Activated CD4-positive, alpha-beta T cell treated with anti-CD3 and anti-CD28 coated beads, Interleukin-2, amount 10 ng/mL, durations not matched to agents 24 days and 14 days (primary cell): ENCODE measurements around the gene UPK3A. TPM values are rescaled to one million over a fixed set of nuclear protein-coding genes. Genes with fewer than 3 reads are reported as not detected.
A peak's percentile ranks its signal among the peaks of the same experiment; 100 is the strongest.

Experiments
- DNase-seq: peaks from one replicate; pipeline ENCODE4 v3.0.0; 2022
- H3K27ac Mint-ChIP-seq: one replicate; pipeline ENCODE4 v1.8.0; 2022; ENCODE audit warnings: mild to moderate bottlenecking, mixed read lengths
- H3K27me3 Mint-ChIP-seq: one replicate; pipeline ENCODE4 v1.8.0; 2022; ENCODE audit warnings: mixed read lengths
- H3K36me3 Mint-ChIP-seq: one replicate; pipeline ENCODE4 v1.8.0; 2022; ENCODE audit warnings: low read depth, mild to moderate bottlenecking, mixed read lengths
- H3K4me1 Mint-ChIP-seq: one replicate; pipeline ENCODE4 v1.8.0; 2021; ENCODE audit warnings: mixed read lengths
- H3K4me3 Mint-ChIP-seq: one replicate; pipeline ENCODE4 v1.8.0; 2022; ENCODE audit warnings: mild to moderate bottlenecking, moderate library complexity, mixed read lengths
- H3K9me3 Mint-ChIP-seq: one replicate; pipeline ENCODE4 v1.8.0; 2021; ENCODE audit warnings: mixed read lengths
- intact Hi-C: fragments of 100-400 bp; cut with micrococcal nuclease; formaldehyde crosslinking; loops from one replicate; pipeline ENCODE4 v1.15.1; 2023
- total RNA-seq: library from RNA; stranded (reverse); gene quantifications from 2 replicates; pipeline ENCODE4 v1.2.3, GENCODE V29; 2022

The UPK3A gene
- total RNA-seq, 1 donor from 2014 or later, result not detected

DNA sequence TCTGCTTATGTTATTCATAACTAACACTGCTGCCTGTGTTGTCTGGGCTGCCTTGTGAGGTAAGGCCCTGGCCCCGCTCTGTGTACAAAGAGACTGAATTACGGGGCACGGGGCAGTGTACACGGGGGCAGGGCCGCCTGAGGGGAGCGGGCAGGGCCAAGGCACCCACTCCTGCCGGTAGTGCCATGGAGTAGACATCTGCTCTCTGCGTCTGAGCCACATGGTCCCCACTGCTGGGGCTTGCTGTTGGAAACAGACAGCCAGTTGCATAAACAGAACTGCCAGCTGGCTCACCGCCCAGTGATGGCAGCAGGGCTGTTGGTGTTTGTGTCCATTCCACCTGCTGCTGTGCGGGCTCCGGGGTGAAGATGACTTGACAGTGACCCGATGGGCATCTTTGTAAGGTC lies 44.8 kb downstream of the UPK3A start:
- Mint-ChIP-seq H3K4me1 (peaks cover 5% of the 10 kb centered on the region), H3K4me3 (no peak overlapping the region), H3K9me3 (no peaks in the 10 kb centered on the region), H3K27ac (peak overlapping the region; percentile 25), H3K36me3 (peaks cover 51% of the 10 kb centered on the region), H3K27me3 (no peaks in the 10 kb centered on the region)
- intact Hi-C loops, result no loop called here
- no peak for DNase-seq

DNA sequence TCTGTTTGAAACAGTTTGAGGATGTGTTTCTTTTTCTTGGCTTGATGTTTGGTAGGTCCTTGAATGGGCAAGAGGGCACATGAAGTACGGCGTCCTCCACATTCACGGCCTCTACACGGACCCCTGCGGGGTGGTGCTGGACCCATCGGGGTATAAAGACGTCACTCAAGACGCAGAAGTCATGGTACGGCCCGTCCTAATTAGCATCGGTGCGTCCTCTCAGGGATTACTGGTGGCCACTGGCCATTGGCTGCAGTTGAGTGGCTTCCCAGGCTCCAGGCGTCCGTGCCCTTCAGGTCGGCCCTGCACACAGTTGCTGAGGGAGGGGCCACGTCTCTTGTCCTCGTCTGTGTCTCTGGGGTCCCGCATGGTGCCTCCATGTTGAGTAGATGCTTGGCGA lies 45.8 kb downstream of the UPK3A start:
- DNase-seq, result no peak
- no peak overlapping the region for H3K27ac Mint-ChIP-seq
- peaks cover 50% of the 10 kb centered on the region for H3K36me3 Mint-ChIP-seq
- no peaks in the 10 kb centered on the region for H3K9me3 Mint-ChIP-seq
- intact Hi-C loops, result no loop called here
- no peak overlapping the region for H3K4me3 Mint-ChIP-seq
- peaks cover 3% of the 10 kb centered on the region for H3K4me1 Mint-ChIP-seq
- no peaks in the 10 kb centered on the region for H3K27me3 Mint-ChIP-seq

DNA sequence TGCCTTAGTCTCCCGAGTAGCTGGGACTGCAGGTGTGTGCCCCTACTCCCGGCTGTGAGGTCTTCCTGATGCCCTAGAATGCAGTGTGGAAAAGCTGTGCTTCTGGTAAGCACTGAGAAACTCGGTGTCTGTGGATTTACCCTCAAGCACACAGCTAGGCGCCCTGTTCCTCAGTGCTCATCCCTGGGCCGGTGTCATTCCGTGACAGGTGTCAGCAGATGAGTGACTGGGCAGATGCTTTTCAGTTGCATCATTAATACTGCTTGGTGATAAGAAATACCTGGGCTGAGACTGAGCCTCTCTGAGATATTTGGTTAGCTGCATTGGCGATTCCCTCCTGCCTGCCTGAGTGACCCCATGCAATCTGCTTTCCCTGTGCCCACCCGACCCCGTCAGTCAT lies 46.7 kb downstream of the UPK3A start:
- H3K36me3 Mint-ChIP-seq, result peaks cover 50% of the 10 kb centered on the region
- H3K4me3 Mint-ChIP-seq, result no peak overlapping the region
- intact Hi-C loops, result no loop called here
- H3K9me3 Mint-ChIP-seq, result no peaks in the 10 kb centered on the region
- H3K4me1 Mint-ChIP-seq, result peaks cover 3% of the 10 kb centered on the region
- H3K27ac Mint-ChIP-seq, result no peak overlapping the region
- no peaks in the 10 kb centered on the region for H3K27me3 Mint-ChIP-seq
- DNase-seq, result no peak

DNA sequence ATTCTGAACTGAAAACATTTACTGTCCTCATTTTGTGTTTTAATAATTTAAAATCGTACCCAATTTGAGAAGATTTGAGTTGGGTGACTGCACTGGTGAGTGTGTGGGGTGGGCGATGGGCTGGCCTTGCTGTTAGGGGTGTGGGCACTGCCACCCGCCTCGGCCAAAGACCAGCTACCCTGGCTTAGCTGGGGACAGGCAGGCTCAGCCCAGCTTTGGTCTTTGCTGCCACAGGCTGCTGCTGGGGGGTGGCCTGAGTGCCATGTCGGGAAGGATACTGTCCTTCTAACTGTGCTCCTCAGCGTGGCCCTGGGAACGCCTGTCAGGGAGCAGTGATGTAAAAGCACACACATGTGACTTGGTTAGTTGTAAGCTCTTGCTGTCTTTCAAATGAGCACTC lies 47.3 kb downstream of the UPK3A start:
- Mint-ChIP-seq H3K9me3 (no peaks in the 10 kb centered on the region), H3K4me1 (peaks cover 3% of the 10 kb centered on the region), H3K27me3 (no peaks in the 10 kb centered on the region), H3K4me3 (no peak overlapping the region), H3K27ac (no peak overlapping the region), H3K36me3 (peaks cover 55% of the 10 kb centered on the region)
- no peak for DNase-seq
- intact Hi-C loops, result no loop called here

DNA sequence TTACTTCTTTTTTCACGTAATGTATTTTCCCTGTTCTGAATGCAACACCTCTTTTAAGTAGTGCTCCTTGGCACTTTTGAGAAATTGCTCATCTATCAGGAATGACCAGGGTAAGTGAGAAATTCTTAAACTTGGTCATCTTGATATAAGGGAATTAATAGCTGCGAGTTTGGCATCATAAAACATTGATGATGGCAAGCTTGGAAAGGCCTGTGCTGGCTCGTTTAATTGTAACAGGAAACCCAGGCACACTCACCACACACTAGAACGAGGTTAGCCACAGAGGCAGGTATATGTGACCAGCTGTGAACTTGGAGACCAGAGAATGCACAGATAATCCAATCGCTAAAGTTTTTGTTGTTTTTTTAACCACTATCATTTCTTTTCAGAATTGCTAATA lies 49.3 kb downstream of the UPK3A start:
- Mint-ChIP-seq H3K9me3 (no peaks in the 10 kb centered on the region), H3K36me3 (peaks cover 51% of the 10 kb centered on the region), H3K27me3 (no peaks in the 10 kb centered on the region), H3K27ac (no peak overlapping the region), H3K4me1 (peaks cover 3% of the 10 kb centered on the region), H3K4me3 (no peak overlapping the region)
- intact Hi-C loops, result no loop called here
- DNase-seq, result peak; percentile 67

DNA sequence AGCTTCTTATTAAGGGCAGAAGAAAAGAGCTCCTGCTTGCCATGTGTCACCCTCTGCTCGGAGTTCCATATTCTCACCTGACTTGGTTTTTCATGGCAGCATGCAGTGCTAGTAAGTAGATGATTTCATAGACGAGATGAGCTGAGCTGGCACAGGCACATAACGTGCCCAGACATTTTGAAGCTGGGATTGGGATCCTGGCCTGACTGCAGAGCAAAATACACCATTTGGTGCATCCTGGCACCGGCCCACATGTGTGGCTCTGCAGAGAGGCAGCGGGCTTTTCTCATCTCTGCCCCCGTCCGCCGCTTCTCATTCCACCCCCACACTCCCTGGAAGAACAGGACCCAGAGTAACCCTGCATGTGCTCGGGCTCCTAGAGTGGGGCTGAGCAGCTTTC lies 49.8 kb downstream of the UPK3A start:
- no peaks in the 10 kb centered on the region for H3K9me3 Mint-ChIP-seq
- no peak for DNase-seq
- no peaks in the 10 kb centered on the region for H3K27me3 Mint-ChIP-seq
- H3K36me3 Mint-ChIP-seq, result peaks cover 49% of the 10 kb centered on the region
- intact Hi-C loops, result no loop called here
- H3K4me3 Mint-ChIP-seq, result no peak overlapping the region
- no peak overlapping the region for H3K27ac Mint-ChIP-seq
- no peaks in the 10 kb centered on the region for H3K4me1 Mint-ChIP-seq

DNA sequence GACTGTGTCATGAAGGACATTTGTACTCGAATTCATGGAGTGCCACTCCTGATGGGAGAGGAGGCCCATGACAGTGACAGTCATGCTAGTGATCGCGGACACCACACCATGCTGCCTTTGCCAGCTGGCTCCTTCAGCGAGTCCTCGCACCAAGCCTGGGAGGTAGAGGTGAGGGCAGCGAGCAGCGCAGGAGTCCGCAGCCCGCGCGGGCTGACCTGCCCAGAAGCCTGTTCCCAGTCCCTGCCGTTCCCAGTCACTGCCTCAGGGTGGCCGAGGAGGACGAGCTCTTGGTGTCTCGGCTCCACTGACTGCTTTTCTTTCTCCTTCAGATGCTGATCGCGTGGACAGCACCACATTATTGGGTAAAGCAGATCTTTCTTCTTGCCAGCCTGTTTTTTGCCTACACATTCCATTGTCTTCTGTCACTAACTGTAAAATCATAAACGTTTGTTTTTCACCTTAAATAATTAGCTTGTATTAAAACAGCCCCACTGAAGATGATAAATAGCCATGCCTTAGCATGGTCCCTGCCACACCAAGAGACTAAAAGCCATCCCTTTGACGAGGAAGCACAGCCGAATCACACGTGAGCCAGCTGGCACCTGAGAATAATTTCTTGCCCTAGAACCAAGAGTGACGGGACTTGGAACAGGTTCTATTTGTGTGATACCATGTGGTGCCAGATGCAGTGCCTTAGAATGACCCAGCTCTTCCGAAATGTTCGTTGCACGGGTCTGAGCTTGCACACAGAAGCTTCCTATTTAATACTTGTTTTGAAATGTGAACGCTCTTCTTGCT lies 50.5 kb downstream of the UPK3A start:
- Mint-ChIP-seq H3K27me3 (no peaks in the 10 kb centered on the region), H3K4me3 (no peak overlapping the region), H3K36me3 (peaks cover 52% of the 10 kb centered on the region), H3K4me1 (no peaks in the 10 kb centered on the region), H3K9me3 (no peaks in the 10 kb centered on the region), H3K27ac (no peak overlapping the region)
- DNase-seq, result no peak
- intact Hi-C loops, result no loop called here

DNA sequence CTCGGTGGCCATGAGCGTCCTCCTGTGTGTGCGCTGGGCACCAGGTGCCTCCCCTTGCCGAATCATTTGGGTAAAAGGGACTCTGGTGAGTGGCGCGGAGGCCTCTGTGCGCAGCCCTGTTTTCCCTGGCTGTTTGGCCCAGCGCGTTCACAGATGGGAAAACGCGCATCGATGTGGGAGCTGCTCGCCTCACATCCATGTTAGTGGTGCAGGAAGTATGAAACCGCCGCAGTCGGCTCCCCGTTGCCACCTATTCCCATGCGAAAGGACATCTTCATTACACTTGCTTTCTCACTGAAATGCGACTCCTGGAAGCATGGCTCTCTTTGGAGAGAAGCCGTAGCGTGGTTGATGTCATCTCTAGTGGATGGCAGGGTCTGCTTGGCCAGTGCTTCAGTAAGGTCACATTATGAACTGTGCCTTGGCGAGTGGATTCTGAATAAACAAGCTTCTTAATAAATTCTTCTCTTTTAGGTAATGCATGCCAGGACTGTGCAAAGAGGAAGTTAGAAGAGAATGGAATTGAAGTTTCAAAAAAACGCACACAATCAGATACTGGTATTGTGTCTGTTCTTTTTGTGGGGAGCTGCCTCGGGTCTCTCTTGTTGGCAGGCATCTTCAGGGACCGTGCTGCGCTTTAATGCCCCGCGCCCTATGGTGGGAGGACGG lies 51.2 kb downstream of the UPK3A start:
- peaks cover 53% of the 10 kb centered on the region for H3K36me3 Mint-ChIP-seq
- H3K4me1 Mint-ChIP-seq, result peaks cover 3% of the 10 kb centered on the region
- H3K9me3 Mint-ChIP-seq, result no peaks in the 10 kb centered on the region
- intact Hi-C loops, result no loop called here
- no peak for DNase-seq
- H3K4me3 Mint-ChIP-seq, result no peak overlapping the region
- H3K27ac Mint-ChIP-seq, result no peak overlapping the region
- H3K27me3 Mint-ChIP-seq, result no peaks in the 10 kb centered on the region

DNA sequence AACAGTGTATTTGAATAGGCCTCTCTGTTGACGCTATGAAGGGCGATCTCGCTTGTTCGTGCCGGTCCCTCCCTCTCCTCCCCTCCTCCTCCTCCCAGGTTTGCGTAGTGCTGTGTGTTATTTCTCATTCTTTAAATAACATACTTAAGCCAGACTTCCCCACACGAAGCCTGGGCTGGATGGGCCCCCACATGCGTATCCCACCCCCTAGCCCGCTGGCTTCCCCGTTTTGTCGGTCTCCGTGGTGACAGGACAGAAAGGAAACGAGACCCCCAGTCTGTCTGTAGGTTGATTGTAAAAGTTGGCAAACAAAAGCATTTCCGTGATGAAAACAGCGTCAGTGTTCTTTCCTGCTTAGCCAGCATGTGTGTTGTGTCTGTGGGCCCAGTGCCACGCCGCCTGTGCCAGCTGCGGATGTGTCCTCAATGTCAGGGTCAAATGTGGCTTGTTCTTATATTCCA lies 52.3 kb downstream of the UPK3A start:
- H3K9me3 Mint-ChIP-seq, result no peaks in the 10 kb centered on the region
- H3K4me3 Mint-ChIP-seq, result no peak overlapping the region
- no peaks in the 10 kb centered on the region for H3K27me3 Mint-ChIP-seq
- no peak overlapping the region for H3K27ac Mint-ChIP-seq
- intact Hi-C loops, result no loop called here
- DNase-seq, result no peak
- peaks cover 58% of the 10 kb centered on the region for H3K36me3 Mint-ChIP-seq
- peaks cover 10% of the 10 kb centered on the region for H3K4me1 Mint-ChIP-seq

DNA sequence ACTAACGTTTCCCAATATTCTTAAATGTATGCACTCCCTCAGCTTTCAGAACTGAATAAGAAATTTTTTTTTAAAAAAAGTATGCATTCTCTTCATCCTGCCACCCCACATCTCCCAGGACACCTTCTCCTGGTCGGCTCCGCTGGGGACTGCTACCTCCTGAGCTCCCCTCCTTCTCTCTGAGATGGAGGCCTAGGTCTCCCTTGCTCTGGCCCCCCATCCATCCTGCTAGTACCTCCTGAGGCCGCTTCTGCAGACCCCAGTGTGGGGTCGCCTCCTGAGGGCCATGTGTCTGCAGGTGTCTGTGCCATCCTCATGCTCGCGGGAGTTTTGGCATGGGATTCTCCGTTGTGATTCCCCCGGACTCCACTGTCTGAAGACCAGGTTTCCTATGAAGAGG lies 52.8 kb downstream of the UPK3A start:
- no peak for DNase-seq
- Mint-ChIP-seq H3K27me3 (no peaks in the 10 kb centered on the region), H3K4me1 (peaks cover 10% of the 10 kb centered on the region), H3K27ac (no peak overlapping the region), H3K36me3 (peaks cover 55% of the 10 kb centered on the region), H3K9me3 (no peaks in the 10 kb centered on the region), H3K4me3 (no peak overlapping the region)
- intact Hi-C loops, result no loop called here

DNA sequence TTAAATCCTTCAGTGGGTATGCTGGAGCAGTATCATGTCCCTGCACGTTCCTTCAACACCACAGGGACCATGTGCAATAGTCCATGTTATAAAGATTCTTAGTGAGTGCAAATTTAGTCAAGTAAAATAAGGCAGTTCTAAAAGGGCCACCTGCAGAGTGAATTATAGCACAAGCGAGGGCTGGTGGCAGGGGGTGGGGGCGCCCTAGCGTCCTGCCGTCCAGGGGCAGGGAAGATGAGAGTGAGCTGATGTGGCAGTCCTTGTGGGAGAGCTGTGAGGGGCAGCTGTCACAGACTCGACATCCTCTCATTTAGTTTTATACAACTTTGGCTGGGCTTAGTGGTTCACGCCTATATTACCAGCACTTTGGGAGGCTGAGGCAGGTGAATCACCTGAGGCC lies 54.0 kb downstream of the UPK3A start:
- Mint-ChIP-seq H3K27ac (no peak overlapping the region), H3K9me3 (no peaks in the 10 kb centered on the region), H3K4me3 (no peak overlapping the region), H3K27me3 (no peaks in the 10 kb centered on the region), H3K36me3 (peaks cover 56% of the 10 kb centered on the region), H3K4me1 (peaks cover 10% of the 10 kb centered on the region)
- DNase-seq, result no peak
- intact Hi-C loops, result no loop called here

DNA sequence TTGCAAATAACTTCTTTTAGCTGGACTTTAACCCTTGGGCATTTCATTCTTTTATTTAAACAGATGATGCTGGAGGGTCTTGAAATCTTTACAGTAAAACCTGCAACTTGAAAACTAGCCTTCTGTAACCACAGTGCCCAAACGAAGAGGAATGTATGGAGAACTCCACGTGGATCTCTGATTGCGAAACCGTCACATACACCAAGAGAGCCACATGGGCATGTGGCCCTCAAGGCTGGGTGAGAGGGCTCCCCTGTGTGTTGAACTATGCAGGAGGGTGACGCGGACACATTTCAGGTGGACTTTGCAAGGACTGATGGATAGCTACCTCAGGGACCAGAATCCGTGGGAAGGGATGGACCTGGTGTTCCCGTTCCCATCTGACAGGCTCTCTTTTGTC lies 55.6 kb downstream of the UPK3A start:
- Mint-ChIP-seq H3K36me3 (peaks cover 56% of the 10 kb centered on the region), H3K4me3 (no peak overlapping the region), H3K4me1 (peaks cover 10% of the 10 kb centered on the region), H3K9me3 (no peaks in the 10 kb centered on the region), H3K27me3 (no peaks in the 10 kb centered on the region), H3K27ac (no peak overlapping the region)
- intact Hi-C loops, result no loop called here
- DNase-seq, result no peak

DNA sequence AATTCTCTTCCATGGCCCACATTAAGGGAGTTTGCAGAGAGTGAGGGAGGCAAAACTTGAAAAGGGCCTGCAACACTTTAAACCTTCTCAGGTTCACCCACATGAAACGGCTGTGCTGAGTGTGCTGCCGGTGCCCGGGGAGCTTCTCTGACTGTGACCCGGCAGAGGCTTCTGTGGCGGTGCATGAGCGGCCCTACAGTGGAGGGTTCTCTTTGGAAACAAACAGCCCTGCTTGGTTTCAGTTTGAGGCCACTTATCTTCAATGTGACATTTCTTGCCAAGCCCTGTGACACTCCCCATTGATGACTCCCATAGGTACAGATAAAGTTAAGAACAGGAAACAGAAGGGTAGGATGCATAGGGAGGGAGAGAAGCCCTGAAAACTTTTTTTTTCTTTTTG lies 56.7 kb downstream of the UPK3A start:
- H3K9me3 Mint-ChIP-seq, result no peaks in the 10 kb centered on the region
- no peaks in the 10 kb centered on the region for H3K27me3 Mint-ChIP-seq
- H3K4me3 Mint-ChIP-seq, result peak overlapping the region; percentile 51
- intact Hi-C loops, result no loop called here
- peaks cover 54% of the 10 kb centered on the region for H3K36me3 Mint-ChIP-seq
- peaks cover 10% of the 10 kb centered on the region for H3K4me1 Mint-ChIP-seq
- peak; percentile 84 for DNase-seq
- H3K27ac Mint-ChIP-seq, result peak overlapping the region; percentile 80

DNA sequence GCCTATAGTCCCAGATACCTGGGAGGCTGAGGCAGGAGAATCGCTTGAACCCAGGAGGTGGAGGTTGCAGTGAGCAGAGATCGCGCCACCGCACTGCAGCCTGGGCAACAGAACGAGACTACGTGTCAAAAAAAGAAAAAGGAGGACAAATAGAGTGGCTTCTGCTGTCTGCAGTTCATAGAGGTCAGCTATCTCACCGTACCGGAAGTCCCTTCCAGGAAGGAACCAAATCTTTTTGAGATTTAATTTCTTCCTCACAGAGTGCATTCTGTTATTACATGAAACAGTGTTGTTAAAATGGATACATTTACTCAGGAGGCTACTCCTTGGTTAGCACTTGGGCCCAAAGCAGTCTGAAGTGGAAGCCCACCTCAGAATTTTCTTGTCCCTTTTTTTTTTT lies 58.4 kb downstream of the UPK3A start:
- Mint-ChIP-seq H3K36me3 (peaks cover 47% of the 10 kb centered on the region), H3K27me3 (no peaks in the 10 kb centered on the region), H3K27ac (no peak overlapping the region), H3K9me3 (no peaks in the 10 kb centered on the region), H3K4me3 (no peak overlapping the region), H3K4me1 (peaks cover 10% of the 10 kb centered on the region)
- intact Hi-C loops, result no loop called here
- no peak for DNase-seq
